GM19324 (cell line): Measurements from ENCODE around the gene MAN2A2.
A peak's percentile ranks its signal among the peaks of the same experiment; 100 is the strongest.

ENCODE experiments used
- ATAC-seq: cut with Tn5 transposase; IDR thresholded peaks from one replicate; pipeline ENCODE4 v1.9.1; 2021; ENCODE audit warnings: mild to moderate bottlenecking, moderate library complexity; ENCODE audit not compliant: unreplicated experiment, low FRiP score

Gene MAN2A2

GRCh38 chr15:90902840-90903732 is at the start of gene MAN2A2:
Gene MAN2A2 (plus strand): TSS chr15:90903302. CDS start chr15:90904208, 906 bp downstream.
- ATAC-seq: peak; percentile 43

GRCh38 chr15:90855139-90855538 is 48.0 kb upstream of the MAN2A2 start:
- no peak for ATAC-seq

- ATAC-seq: no peak
Measured at GRCh38 chr15:90857337-90857736, 45.8 kb upstream of the MAN2A2 start.

- ATAC-seq: no peak
Measured at GRCh38 chr15:90857883-90858443, 45.1 kb upstream of the MAN2A2 start.

- no peak for ATAC-seq
Measured at GRCh38 chr15:90859234-90860131, 43.6 kb upstream of the MAN2A2 start.

- ATAC-seq: no peak
Measured at GRCh38 chr15:90860450-90860849, 42.7 kb upstream of the MAN2A2 start.

GRCh38 chr15:90860942-90861675 is 42.0 kb upstream of the MAN2A2 start:
- no peak for ATAC-seq

GRCh38 chr15:90862487-90862886 is 40.6 kb upstream of the MAN2A2 start:
- ATAC-seq: no peak

GRCh38 chr15:90862964-90863778 is 39.9 kb upstream of the MAN2A2 start:
- ATAC-seq: no peak

- ATAC-seq: no peak
Measured at GRCh38 chr15:90863987-90864386, 39.1 kb upstream of the MAN2A2 start.

GRCh38 chr15:90864507-90864906 is 38.6 kb upstream of the MAN2A2 start:
- ATAC-seq: no peak

GRCh38 chr15:90865702-90866101 is 37.4 kb upstream of the MAN2A2 start:
- ATAC-seq: no peak

GRCh38 chr15:90866161-90866715 is 36.9 kb upstream of the MAN2A2 start:
- ATAC-seq: no peak

GRCh38 chr15:90866800-90867199 is 36.3 kb upstream of the MAN2A2 start:
- ATAC-seq: no peak

GRCh38 chr15:90868261-90868689 is 34.8 kb upstream of the MAN2A2 start, which contains the start of gene FURIN:
Gene FURIN (plus strand): TSS chr15:90868588. CDS start chr15:90875741, 7,153 bp downstream.
- ATAC-seq: no peak

- ATAC-seq: no peak
Measured at GRCh38 chr15:90869140-90869541, 34.0 kb upstream of the MAN2A2 start.

- ATAC-seq: no peak
Measured at GRCh38 chr15:90869601-90870353, 33.3 kb upstream of the MAN2A2 start.
